ENCODE data around the gene DAB2IP.

GRCh38 chr9:121713400-121714070 lies 62.1 kb downstream of the DAB2IP start:
- TF ChIP-seq, protein P1, sequence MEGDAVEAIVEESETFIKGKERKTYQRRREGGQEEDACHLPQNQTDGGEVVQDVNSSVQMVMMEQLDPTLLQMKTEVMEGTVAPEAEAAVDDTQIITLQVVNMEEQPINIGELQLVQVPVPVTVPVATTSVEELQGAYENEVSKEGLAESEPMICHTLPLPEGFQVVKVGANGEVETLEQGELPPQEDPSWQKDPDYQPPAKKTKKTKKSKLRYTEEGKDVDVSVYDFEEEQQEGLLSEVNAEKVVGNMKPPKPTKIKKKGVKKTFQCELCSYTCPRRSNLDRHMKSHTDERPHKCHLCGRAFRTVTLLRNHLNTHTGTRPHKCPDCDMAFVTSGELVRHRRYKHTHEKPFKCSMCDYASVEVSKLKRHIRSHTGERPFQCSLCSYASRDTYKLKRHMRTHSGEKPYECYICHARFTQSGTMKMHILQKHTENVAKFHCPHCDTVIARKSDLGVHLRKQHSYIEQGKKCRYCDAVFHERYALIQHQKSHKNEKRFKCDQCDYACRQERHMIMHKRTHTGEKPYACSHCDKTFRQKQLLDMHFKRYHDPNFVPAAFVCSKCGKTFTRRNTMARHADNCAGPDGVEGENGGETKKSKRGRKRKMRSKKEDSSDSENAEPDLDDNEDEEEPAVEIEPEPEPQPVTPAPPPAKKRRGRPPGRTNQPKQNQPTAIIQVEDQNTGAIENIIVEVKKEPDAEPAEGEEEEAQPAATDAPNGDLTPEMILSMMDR (IDR thresholded peaks at IDR 0.05; ENCODE audit: low read depth, low read length, poor library complexity, severe bottlenecking), result no peak
- TF ChIP-seq EZH2phosphoT487 (IDR thresholded peaks at IDR 0.05; ENCODE audit: borderline replicate concordance, low read length), result no peak
